ENCODE data around the gene LRIG3.

The LRIG3 gene

DNA sequence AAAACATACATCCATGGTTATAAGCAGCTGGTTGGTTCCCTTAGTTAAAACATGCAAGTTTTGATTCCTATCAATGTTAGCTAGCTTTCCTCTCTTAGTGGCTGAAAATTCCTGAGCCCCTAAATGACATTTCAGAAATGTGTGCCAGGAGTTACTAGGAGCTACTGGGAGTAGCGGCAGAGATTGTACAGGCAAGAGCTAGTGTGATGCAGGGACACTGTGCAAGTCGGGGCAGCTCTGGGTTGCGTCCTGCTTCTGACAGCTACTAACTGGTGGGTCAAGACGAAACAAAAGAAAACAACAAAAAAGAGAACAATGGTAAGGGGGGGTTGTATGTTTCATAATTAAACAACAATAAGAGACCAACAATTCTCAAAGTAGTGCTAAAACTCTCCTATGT lies 35.4 kb downstream of the LRIG3 start:
- Histone ChIP-seq H3K79me2 (peaks cover 6% of the 10 kb centered on the region), H3K9ac (no peak overlapping the region), H3K4me1 (peaks cover 15% of the 10 kb centered on the region), H2AFZ (no peak overlapping the region), H3K27me3 (ENCODE audit: control insufficient read depth, insufficient read depth, low read length) (no peaks in the 10 kb centered on the region), H3K4me2 (ENCODE audit: low read length) (no peak overlapping the region), H3K4me3 (ENCODE audit: low read depth, low read length) (no peak overlapping the region), H3K27ac (no peak overlapping the region), H3K9me3 (ENCODE audit: control insufficient read depth, low read length) (no peaks in the 10 kb centered on the region), H3K36me3 (ENCODE audit: control insufficient read depth, insufficient read depth, low read length) (no peaks in the 10 kb centered on the region)
- TF ChIP-seq, protein P1, sequence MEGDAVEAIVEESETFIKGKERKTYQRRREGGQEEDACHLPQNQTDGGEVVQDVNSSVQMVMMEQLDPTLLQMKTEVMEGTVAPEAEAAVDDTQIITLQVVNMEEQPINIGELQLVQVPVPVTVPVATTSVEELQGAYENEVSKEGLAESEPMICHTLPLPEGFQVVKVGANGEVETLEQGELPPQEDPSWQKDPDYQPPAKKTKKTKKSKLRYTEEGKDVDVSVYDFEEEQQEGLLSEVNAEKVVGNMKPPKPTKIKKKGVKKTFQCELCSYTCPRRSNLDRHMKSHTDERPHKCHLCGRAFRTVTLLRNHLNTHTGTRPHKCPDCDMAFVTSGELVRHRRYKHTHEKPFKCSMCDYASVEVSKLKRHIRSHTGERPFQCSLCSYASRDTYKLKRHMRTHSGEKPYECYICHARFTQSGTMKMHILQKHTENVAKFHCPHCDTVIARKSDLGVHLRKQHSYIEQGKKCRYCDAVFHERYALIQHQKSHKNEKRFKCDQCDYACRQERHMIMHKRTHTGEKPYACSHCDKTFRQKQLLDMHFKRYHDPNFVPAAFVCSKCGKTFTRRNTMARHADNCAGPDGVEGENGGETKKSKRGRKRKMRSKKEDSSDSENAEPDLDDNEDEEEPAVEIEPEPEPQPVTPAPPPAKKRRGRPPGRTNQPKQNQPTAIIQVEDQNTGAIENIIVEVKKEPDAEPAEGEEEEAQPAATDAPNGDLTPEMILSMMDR (IDR thresholded peaks at IDR 0.05) = no peak

DNA sequence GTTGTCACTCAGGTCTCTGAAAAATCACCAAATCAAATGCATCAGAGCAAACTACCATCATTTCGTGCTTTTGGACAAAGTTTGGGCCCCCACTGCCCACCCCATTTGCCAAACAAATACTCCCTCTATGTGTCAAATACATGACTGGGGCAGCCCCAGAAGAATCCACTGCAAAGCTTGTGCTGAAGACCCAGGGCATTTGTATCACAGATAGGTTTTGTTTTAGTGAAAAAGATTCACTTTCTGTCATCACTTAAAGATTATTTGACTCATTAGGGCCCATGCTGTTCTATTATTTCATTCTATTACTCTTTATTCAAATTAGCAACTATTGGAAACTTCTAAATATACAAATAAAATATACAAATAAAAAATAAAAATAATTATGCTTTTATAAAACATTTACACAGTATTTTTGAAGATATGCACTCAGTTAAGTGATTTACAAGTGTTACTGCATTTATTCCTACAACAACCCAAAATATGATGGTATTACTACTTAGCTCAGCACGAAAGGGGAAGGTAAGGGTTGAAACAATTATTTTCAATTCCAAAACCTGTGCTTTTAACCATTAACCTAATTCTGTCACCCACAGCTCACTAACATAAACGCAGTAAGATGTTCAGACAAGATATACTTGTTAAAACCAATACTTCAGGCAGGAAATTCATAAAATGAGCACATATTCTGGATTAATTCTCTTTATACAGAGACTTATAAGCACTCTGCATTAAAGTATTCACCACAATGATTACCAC lies 36.5 kb downstream of the LRIG3 start:
- TF ChIP-seq, protein P1 (IDR thresholded peaks at IDR 0.05) = no peak

DNA sequence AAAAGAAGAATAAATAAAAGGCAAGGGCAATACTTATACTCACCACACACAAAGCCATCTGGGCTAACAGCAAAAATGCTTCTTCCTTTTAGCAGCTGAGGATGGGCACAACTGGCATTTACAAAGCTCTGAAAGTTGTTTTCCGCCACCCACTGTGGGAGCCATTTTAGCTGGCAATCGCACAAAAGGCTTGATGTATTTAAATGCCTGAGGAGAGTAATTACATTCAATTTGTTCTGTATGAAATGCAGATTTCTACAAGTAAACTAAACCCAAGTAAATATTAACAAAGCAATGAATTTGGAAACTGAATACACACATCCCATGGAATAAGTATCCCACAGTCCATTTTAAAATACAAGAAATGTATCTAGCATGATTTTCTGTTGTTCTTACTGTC lies 37.5 kb downstream of the LRIG3 start:
- no peak overlapping the region for H3K4me3 ChIP-seq (ENCODE audit: low read depth, low read length)
- H3K9ac ChIP-seq = no peak overlapping the region
- H3K79me2 ChIP-seq = peaks cover 6% of the 10 kb centered on the region
- no peak overlapping the region for H3K4me2 ChIP-seq (ENCODE audit: low read length)
- no peak overlapping the region for H3K27ac ChIP-seq
- TF ChIP-seq, protein P1 (IDR thresholded peaks at IDR 0.05) = no peak
- no peak overlapping the region for H2AFZ ChIP-seq
- H3K9me3 ChIP-seq (ENCODE audit: control insufficient read depth, low read length) = no peaks in the 10 kb centered on the region
- peaks cover 24% of the 10 kb centered on the region for H3K4me1 ChIP-seq
- no peaks in the 10 kb centered on the region for H3K36me3 ChIP-seq (ENCODE audit: control insufficient read depth, insufficient read depth, low read length)
- H3K27me3 ChIP-seq (ENCODE audit: control insufficient read depth, insufficient read depth, low read length) = no peaks in the 10 kb centered on the region

More for the DNA sequence above, 36.5 kb downstream of the LRIG3 start:
- H3K9ac ChIP-seq = no peak overlapping the region
- H3K4me2 ChIP-seq (ENCODE audit: low read length) = no peak overlapping the region
- H3K4me1 ChIP-seq = peaks cover 23% of the 10 kb centered on the region
- no peaks in the 10 kb centered on the region for H3K27me3 ChIP-seq (ENCODE audit: control insufficient read depth, insufficient read depth, low read length)
- H3K4me3 ChIP-seq (ENCODE audit: low read depth, low read length) = no peak overlapping the region
- no peak overlapping the region for H2AFZ ChIP-seq
- no peaks in the 10 kb centered on the region for H3K36me3 ChIP-seq (ENCODE audit: control insufficient read depth, insufficient read depth, low read length)
- H3K79me2 ChIP-seq = peaks cover 6% of the 10 kb centered on the region
- H3K9me3 ChIP-seq (ENCODE audit: control insufficient read depth, low read length) = no peaks in the 10 kb centered on the region
- H3K27ac ChIP-seq = no peak overlapping the region

DNA sequence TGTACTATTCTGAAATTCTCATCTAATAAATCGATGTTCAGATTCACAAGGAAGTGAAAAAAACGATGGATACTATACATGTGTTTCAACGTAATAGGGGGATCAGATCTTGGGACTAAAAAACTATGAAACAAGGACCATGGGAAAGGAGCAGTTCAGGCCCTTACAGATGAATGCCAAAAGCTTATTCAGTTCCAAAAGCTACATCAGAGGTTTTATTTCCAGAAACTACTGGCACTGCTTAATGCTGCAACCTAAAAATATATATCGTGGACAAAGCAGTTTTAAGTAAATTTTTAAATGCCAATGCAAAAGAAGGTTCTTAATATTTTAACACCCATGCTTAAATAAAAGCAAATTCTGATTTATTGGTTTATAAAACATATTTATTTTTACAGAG lies 38.5 kb downstream of the LRIG3 start:
- Histone ChIP-seq H3K27ac (no peak overlapping the region), H3K27me3 (ENCODE audit: control insufficient read depth, insufficient read depth, low read length) (no peaks in the 10 kb centered on the region), H3K36me3 (ENCODE audit: control insufficient read depth, insufficient read depth, low read length) (no peaks in the 10 kb centered on the region), H3K79me2 (peaks cover 6% of the 10 kb centered on the region), H2AFZ (no peak overlapping the region), H3K4me1 (peaks cover 14% of the 10 kb centered on the region), H3K9ac (no peak overlapping the region), H3K4me3 (ENCODE audit: low read depth, low read length) (no peak overlapping the region), H3K9me3 (ENCODE audit: control insufficient read depth, low read length) (no peaks in the 10 kb centered on the region), H3K4me2 (ENCODE audit: low read length) (no peak overlapping the region)
- TF ChIP-seq, protein P1 (IDR thresholded peaks at IDR 0.05) = no peak

DNA sequence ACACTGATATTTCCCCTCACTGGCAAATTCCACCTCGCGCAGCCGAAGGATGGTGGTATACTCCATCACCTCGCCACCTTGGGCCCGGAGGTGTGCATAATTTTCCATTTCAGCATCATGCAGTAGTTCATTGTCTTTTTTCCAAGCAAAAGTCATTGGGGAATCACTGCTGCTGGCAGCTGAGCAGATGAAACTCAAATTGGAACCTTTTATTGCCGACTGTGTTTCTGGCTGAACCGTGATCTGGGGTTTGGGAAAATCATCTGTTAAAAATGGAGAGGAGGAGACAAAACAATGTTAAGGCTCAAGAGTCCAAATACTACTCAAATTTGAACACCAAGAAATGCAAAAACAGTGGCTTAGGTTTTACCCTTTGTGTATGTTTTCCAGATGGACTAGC lies 39.7 kb downstream of the LRIG3 start:
- no peak overlapping the region for H3K27ac ChIP-seq
- H3K9ac ChIP-seq = no peak overlapping the region
- no peak overlapping the region for H2AFZ ChIP-seq
- peaks cover 9% of the 10 kb centered on the region for H3K4me1 ChIP-seq
- peaks cover 6% of the 10 kb centered on the region for H3K79me2 ChIP-seq
- H3K36me3 ChIP-seq (ENCODE audit: control insufficient read depth, insufficient read depth, low read length) = no peaks in the 10 kb centered on the region
- no peak overlapping the region for H3K4me3 ChIP-seq (ENCODE audit: low read depth, low read length)
- H3K9me3 ChIP-seq (ENCODE audit: control insufficient read depth, low read length) = no peaks in the 10 kb centered on the region
- TF ChIP-seq, protein P1 (IDR thresholded peaks at IDR 0.05) = no peak
- H3K27me3 ChIP-seq (ENCODE audit: control insufficient read depth, insufficient read depth, low read length) = no peaks in the 10 kb centered on the region
- no peak overlapping the region for H3K4me2 ChIP-seq (ENCODE audit: low read length)
